ENCODE data around the gene ITPR1.

Gene ITPR1

DNA sequence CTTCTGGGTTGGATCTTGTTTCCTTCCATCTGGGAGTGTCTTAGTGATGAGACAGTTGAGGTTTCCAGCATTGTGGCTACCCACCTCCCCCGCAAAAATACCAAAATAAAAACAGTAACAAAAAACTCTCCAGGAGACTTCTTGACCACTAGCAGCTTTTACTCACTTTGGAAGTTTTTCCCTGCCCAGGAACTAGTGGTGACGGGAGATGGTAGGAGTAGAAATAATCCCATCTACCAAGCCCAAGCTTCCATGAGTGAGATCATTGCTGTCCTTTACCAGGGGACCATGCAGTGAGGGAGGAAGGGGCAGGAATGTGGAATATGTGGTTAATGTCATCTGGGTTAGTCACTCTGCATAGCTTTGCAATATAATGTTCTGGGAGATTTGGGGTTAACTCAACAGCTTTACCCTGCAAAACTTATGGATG is 187.7 kb downstream of the ITPR1 start:
- no peak for DNase-seq (ENCODE audit: low read depth, low spot score)
- TF ChIP-seq SUZ12 (IDR thresholded peaks at IDR 0.05; ENCODE audit: extremely low read depth, insufficient read depth, insufficient read length) (no peak), YY1 (IDR thresholded peaks at IDR 0.05; ENCODE audit: insufficient read depth, insufficient read length) (no peak), ZNF274 (IDR thresholded peaks at IDR 0.05; ENCODE audit: low read depth, low read length) (no peak)

DNA sequence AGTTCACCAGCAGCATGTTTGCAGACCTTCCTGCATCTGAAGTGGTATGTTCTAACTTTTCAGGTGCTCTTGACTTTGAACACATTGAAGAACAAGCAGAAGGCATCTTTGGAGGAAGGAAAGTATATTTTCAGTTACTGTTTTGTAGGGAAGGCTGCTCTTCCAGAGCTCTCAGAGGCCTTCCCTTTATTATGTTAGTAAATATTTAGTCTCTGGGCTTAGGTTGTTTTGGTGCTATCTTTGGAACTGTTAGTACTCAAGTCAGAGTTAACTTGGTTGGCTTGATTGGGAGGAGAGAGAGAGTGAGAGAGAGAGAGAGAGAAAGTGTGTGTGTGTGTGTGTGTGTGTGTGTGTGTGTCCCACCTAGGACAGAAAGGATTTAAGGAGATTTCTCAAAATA is 188.2 kb downstream of the ITPR1 start:
- peaks cover 2% of the 10 kb centered on the region for H3K4me1 ChIP-seq (ENCODE audit: insufficient read depth, insufficient read length)
- H3K9ac ChIP-seq (ENCODE audit: insufficient read length, low read depth), result no peak overlapping the region
- peaks cover 31% of the 10 kb centered on the region for H3K36me3 ChIP-seq (ENCODE audit: insufficient read depth, insufficient read length, low read length)
- no peaks in the 10 kb centered on the region for H3K9me3 ChIP-seq (ENCODE audit: insufficient read depth, low read length)
- no peak for TF ChIP-seq ZNF274 (IDR thresholded peaks at IDR 0.05; ENCODE audit: low read depth, low read length)
- no peak for TF ChIP-seq SUZ12 (IDR thresholded peaks at IDR 0.05; ENCODE audit: extremely low read depth, insufficient read depth, insufficient read length)
- TF ChIP-seq YY1 (IDR thresholded peaks at IDR 0.05; ENCODE audit: insufficient read depth, insufficient read length), result no peak
- no peaks in the 10 kb centered on the region for H3K27me3 ChIP-seq (ENCODE audit: insufficient read depth, insufficient read length)
- no peak overlapping the region for H3K4me3 ChIP-seq (ENCODE audit: insufficient read length, low read depth)
- no peak for DNase-seq (ENCODE audit: low read depth, low spot score)

More for the DNA sequence above, 187.7 kb downstream of the ITPR1 start:
- Histone ChIP-seq H3K36me3 (ENCODE audit: insufficient read depth, insufficient read length, low read length) (peaks cover 27% of the 10 kb centered on the region), H3K27me3 (ENCODE audit: insufficient read depth, insufficient read length) (no peaks in the 10 kb centered on the region), H3K9ac (ENCODE audit: insufficient read length, low read depth) (no peak overlapping the region), H3K4me1 (ENCODE audit: insufficient read depth, insufficient read length) (peaks cover 2% of the 10 kb centered on the region), H3K9me3 (ENCODE audit: insufficient read depth, low read length) (no peaks in the 10 kb centered on the region), H3K4me3 (ENCODE audit: insufficient read length, low read depth) (no peak overlapping the region)

DNA sequence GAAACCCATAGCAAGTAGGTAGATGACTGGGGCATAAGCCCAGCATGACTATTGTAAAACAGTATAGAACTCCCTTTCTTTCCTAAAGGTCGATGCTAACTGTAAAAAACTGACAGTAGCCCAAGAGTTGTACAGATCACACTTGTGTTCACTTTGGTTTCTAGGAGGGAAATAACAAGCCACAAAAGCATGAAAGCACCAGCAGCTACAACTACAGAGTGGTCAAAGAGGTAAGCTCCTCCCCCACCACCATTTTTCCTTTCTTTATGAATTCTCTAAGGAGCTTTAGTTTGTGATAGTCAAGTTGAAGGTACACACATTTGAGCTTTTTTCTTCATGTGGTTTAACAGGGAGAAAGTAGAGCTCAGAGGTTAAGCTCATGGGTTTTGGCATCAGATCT is 191.0 kb downstream of the ITPR1 start:
- TF ChIP-seq SUZ12 (IDR thresholded peaks at IDR 0.05; ENCODE audit: extremely low read depth, insufficient read depth, insufficient read length), result no peak
- no peak for TF ChIP-seq YY1 (IDR thresholded peaks at IDR 0.05; ENCODE audit: insufficient read depth, insufficient read length)
- no peak for TF ChIP-seq ZNF274 (IDR thresholded peaks at IDR 0.05; ENCODE audit: low read depth, low read length)
- H3K9ac ChIP-seq (ENCODE audit: insufficient read length, low read depth), result no peak overlapping the region
- H3K4me3 ChIP-seq (ENCODE audit: insufficient read length, low read depth), result no peak overlapping the region
- no peaks in the 10 kb centered on the region for H3K9me3 ChIP-seq (ENCODE audit: insufficient read depth, low read length)
- H3K36me3 ChIP-seq (ENCODE audit: insufficient read depth, insufficient read length, low read length), result peaks cover 27% of the 10 kb centered on the region
- no peak for DNase-seq (ENCODE audit: low read depth, low spot score)
- H3K27me3 ChIP-seq (ENCODE audit: insufficient read depth, insufficient read length), result no peaks in the 10 kb centered on the region
- H3K4me1 ChIP-seq (ENCODE audit: insufficient read depth, insufficient read length), result peaks cover 2% of the 10 kb centered on the region

DNA sequence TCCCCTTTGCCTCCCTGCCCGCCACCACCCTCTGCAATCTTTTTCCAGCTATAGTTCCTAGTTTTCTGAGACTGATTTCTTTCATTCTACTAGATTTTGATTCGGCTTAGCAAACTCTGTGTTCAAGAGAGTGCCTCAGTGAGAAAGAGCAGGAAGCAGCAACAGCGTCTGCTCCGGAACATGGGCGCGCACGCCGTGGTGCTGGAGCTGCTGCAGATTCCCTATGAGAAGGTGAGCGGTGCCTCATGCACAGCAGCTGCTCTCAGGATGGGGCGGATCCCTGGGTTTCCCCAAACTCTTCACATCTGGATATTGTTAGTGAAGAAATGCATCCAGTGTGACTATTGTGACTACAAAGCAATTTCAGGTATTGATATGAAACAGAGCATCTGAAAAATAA is 191.8 kb downstream of the ITPR1 start:
- TF ChIP-seq YY1 (IDR thresholded peaks at IDR 0.05; ENCODE audit: insufficient read depth, insufficient read length) (no peak), ZNF274 (IDR thresholded peaks at IDR 0.05; ENCODE audit: low read depth, low read length) (no peak), SUZ12 (IDR thresholded peaks at IDR 0.05; ENCODE audit: extremely low read depth, insufficient read depth, insufficient read length) (no peak)
- Histone ChIP-seq H3K9me3 (ENCODE audit: insufficient read depth, low read length) (no peaks in the 10 kb centered on the region), H3K36me3 (ENCODE audit: insufficient read depth, insufficient read length, low read length) (peaks cover 27% of the 10 kb centered on the region), H3K9ac (ENCODE audit: insufficient read length, low read depth) (no peak overlapping the region), H3K4me3 (ENCODE audit: insufficient read length, low read depth) (no peak overlapping the region), H3K27me3 (ENCODE audit: insufficient read depth, insufficient read length) (no peaks in the 10 kb centered on the region), H3K4me1 (ENCODE audit: insufficient read depth, insufficient read length) (peaks cover 2% of the 10 kb centered on the region)
- DNase-seq (ENCODE audit: low read depth, low spot score), result no peak

DNA sequence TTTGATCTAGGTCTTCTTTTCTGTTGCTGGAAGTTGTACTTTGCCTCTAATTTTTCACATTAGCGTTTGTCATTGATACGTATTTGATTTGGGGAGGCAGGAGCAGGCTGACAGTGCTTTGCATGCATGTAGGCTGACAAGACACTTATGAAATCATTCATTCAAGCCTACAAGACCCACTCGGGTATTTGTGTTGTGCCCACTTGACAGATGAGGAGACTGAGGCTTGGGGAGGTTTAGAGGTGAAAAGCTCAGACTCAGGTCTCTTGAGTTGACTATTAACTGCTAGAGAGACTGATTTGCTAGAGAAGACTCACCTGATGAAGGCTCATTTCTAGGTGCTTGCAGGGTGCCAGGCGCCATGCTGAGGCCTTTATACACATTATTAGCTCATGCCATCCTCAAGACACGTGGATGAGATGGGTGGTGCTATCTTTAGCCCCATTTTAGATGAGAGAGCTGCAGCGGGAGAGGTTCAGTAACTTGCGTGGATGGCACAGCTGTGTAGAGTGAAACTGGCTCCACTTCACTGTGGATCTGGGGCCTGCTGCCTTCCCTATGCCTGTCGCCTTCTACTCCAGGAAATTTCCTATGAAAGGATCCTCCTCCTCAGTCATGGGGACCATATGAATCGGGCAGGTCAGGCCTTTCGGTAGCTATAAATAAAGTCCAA is 192.7 kb downstream of the ITPR1 start:
- DNase-seq (ENCODE audit: low read depth, low spot score), result no peak
- H3K36me3 ChIP-seq (ENCODE audit: insufficient read depth, insufficient read length, low read length), result peaks cover 27% of the 10 kb centered on the region
- no peak overlapping the region for H3K4me3 ChIP-seq (ENCODE audit: insufficient read length, low read depth)
- no peaks in the 10 kb centered on the region for H3K27me3 ChIP-seq (ENCODE audit: insufficient read depth, insufficient read length)
- H3K9ac ChIP-seq (ENCODE audit: insufficient read length, low read depth), result no peak overlapping the region
- no peak for TF ChIP-seq YY1 (IDR thresholded peaks at IDR 0.05; ENCODE audit: insufficient read depth, insufficient read length)
- TF ChIP-seq SUZ12 (IDR thresholded peaks at IDR 0.05; ENCODE audit: extremely low read depth, insufficient read depth, insufficient read length), result no peak
- TF ChIP-seq ZNF274 (IDR thresholded peaks at IDR 0.05; ENCODE audit: low read depth, low read length), result no peak
- no peaks in the 10 kb centered on the region; the same call in 1 of the 2 replicates for H3K9me3 ChIP-seq (ENCODE audit: insufficient read depth, low read length)
- peaks cover 2% of the 10 kb centered on the region for H3K4me1 ChIP-seq (ENCODE audit: insufficient read depth, insufficient read length)

DNA sequence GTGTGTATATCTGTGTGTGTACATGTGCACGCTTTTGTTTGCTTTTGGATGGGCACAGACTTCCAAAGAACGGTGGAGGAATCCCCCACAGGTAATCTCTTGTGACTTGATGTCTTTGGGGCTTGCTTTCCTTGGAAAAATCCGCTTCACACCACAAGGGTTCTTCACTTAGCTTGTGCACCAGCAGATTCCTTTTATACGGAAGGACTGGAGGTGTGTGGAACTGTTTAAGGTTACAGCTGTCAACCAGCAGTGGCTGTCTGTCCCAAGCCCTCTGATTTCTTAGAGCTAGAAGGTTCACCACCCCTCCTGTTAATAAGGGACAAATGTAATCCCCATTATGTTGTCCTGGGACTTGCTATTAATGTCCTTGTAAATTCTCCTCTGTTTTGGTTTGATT is 193.5 kb downstream of the ITPR1 start:
- no peak overlapping the region for H3K9ac ChIP-seq (ENCODE audit: insufficient read length, low read depth)
- H3K27me3 ChIP-seq (ENCODE audit: insufficient read depth, insufficient read length), result no peaks in the 10 kb centered on the region
- DNase-seq (ENCODE audit: low read depth, low spot score), result no peak
- H3K9me3 ChIP-seq (ENCODE audit: insufficient read depth, low read length), result no peaks in the 10 kb centered on the region; the same call in 1 of the 2 replicates
- peaks cover 27% of the 10 kb centered on the region for H3K36me3 ChIP-seq (ENCODE audit: insufficient read depth, insufficient read length, low read length)
- H3K4me3 ChIP-seq (ENCODE audit: insufficient read length, low read depth), result no peak overlapping the region
- no peaks in the 10 kb centered on the region for H3K4me1 ChIP-seq (ENCODE audit: insufficient read depth, insufficient read length)
- TF ChIP-seq YY1 (IDR thresholded peaks at IDR 0.05; ENCODE audit: insufficient read depth, insufficient read length), result no peak
- no peak for TF ChIP-seq SUZ12 (IDR thresholded peaks at IDR 0.05; ENCODE audit: extremely low read depth, insufficient read depth, insufficient read length)
- no peak for TF ChIP-seq ZNF274 (IDR thresholded peaks at IDR 0.05; ENCODE audit: low read depth, low read length)

DNA sequence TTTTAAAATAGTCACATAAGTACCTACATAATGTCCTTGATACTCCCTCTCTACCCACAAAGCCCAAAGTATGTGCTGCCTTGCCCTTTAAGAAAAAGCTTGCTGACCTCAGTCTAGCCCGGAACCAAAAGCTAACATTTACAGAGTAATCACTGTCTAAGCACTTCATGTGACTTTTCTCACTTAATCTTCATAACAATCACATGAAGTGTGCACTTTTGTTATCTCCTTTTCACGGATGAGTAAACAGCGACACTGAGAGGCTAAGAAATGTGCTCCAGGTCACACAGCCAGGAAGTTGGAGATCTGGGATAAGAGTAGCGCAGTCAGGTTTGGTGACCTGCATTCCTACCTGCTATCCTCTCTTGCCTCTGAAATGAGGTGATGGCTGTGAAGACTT is 194.0 kb downstream of the ITPR1 start:
- no peak for DNase-seq (ENCODE audit: low read depth, low spot score)
- no peak overlapping the region for H3K9ac ChIP-seq (ENCODE audit: insufficient read length, low read depth)
- no peaks in the 10 kb centered on the region for H3K4me1 ChIP-seq (ENCODE audit: insufficient read depth, insufficient read length)
- TF ChIP-seq YY1 (IDR thresholded peaks at IDR 0.05; ENCODE audit: insufficient read depth, insufficient read length) (no peak), SUZ12 (IDR thresholded peaks at IDR 0.05; ENCODE audit: extremely low read depth, insufficient read depth, insufficient read length) (no peak), ZNF274 (IDR thresholded peaks at IDR 0.05; ENCODE audit: low read depth, low read length) (no peak)
- H3K27me3 ChIP-seq (ENCODE audit: insufficient read depth, insufficient read length), result no peaks in the 10 kb centered on the region
- no peaks in the 10 kb centered on the region; the same call in 1 of the 2 replicates for H3K9me3 ChIP-seq (ENCODE audit: insufficient read depth, low read length)
- H3K4me3 ChIP-seq (ENCODE audit: insufficient read length, low read depth), result no peak overlapping the region
- peaks cover 27% of the 10 kb centered on the region for H3K36me3 ChIP-seq (ENCODE audit: insufficient read depth, insufficient read length, low read length)
